HG02588 (cell line): Measurements from ENCODE around the gene DEFB112.

Experiments used
- ATAC-seq: cut with Tn5 transposase; IDR thresholded peaks from one replicate; pipeline ENCODE4 v1.9.1; 2021; ENCODE audit warnings: mild to moderate bottlenecking, moderate library complexity; ENCODE audit not compliant: unreplicated experiment

Gene DEFB112

DNA sequence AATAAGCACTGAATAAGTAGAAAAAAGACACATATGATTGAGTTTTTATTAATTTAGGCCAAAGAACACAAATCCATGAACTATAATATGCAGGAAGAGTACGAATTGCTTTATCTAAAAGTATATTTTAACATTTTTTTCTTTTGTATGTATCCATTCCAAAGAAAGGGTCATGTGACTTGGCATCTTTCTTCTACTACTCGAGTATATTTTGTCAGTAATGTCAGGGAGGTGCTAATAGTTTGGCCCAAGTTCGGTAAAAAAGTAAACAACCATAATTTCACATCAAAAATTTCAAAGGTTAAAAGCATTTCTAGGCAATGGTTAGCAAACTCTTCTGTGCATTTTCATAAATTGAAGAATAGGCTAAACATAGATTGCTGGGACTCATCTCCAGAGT, 46.6 kb downstream of the DEFB112 start:
- ATAC-seq: no peak

DNA sequence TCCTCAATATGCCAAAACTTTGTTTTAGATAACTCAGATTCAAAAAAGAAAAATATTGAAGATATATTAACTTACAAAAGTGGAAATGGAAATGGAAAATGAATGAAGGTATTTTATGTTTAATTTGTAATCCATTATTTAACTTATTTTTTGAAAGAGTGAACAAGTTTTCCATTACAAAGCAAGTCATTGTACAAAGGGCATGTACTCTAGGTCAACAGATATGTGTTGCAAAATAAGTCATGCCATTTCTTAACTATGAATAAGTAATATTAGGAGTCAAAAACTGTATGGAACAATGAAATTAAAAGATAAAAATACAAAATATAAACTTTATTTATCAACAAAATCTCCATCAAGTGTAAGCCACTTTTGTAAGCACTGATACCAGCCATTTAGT, 54.5 kb downstream of the DEFB112 start:
- no peak for ATAC-seq
